SK-N-MC (cell line): ENCODE measurements around the gene RPL37A.

ENCODE experiments used
- EZH2 ChIP-seq: fragments of 200-600 bp; sonication (generic); IDR thresholded peaks from one replicate; pipeline ENCODE4 v1.6.1; 2017; ENCODE audit warnings: antibody characterized with exemption
- FOXP2 ChIP-seq: optimal IDR thresholded peaks from 2 replicates; pipeline ENCODE3; 2011; ENCODE audit warnings: mild to moderate bottlenecking, moderate library complexity; ENCODE audit not compliant: insufficient read depth; ENCODE audit errors: extremely low read length, control extremely low read depth
- POLR2AphosphoS5 ChIP-seq: IDR thresholded peaks from 2 replicates; pipeline ENCODE4 v1.6.1; 2012; ENCODE audit warnings: mild to moderate bottlenecking, low read depth, low read length, borderline replicate concordance

GRCh38 chr2:216540920-216541319, 42.3 kb downstream of the RPL37A start:
- no peak for TF ChIP-seq POLR2AphosphoS5
- no peak for TF ChIP-seq EZH2
- TF ChIP-seq FOXP2, result no peak
